Mesendoderm (in vitro differentiated cells): ENCODE measurements around the gene B9D2.

Source experiments
- DNase-seq: peaks from one replicate; pipeline ENCODE4 v3.0.0; 2013
- H2AK5ac ChIP-seq: 2 replicates; pipeline ENCODE4 v1.6.1; 2013; ENCODE audit warnings: low read length, inconsistent platforms
- H2BK120ac ChIP-seq: 2 replicates; pipeline ENCODE4 v1.6.1; 2013; ENCODE audit warnings: low read depth, mild to moderate bottlenecking, low read length, moderate library complexity, mixed read lengths
- H2BK15ac ChIP-seq: replicated peaks from 2 replicates; pipeline ENCODE4 v1.6.1; 2013; ENCODE audit warnings: low read depth, mild to moderate bottlenecking, moderate library complexity
- H2BK5ac ChIP-seq: 2 replicates; pipeline ENCODE4 v1.6.1; 2013; ENCODE audit warnings: low read length, inconsistent platforms
- H3K18ac ChIP-seq: 2 replicates; pipeline ENCODE4 v1.6.1; 2013; ENCODE audit warnings: mild to moderate bottlenecking, low read length, mixed read lengths
- H3K23ac ChIP-seq: one replicate; pipeline ENCODE4 v1.6.1; 2013; ENCODE audit warnings: low read length
- H3K27ac ChIP-seq: 2 replicates; pipeline ENCODE4 v1.5.1; 2013; ENCODE audit warnings: low read depth, mild to moderate bottlenecking, inconsistent platforms, low read length, moderate library complexity
- H3K27me3 ChIP-seq: 2 replicates; pipeline ENCODE4 v1.6.1; 2013; ENCODE audit warnings: low read length, control low read depth, mild to moderate bottlenecking, inconsistent platforms; ENCODE audit not compliant: insufficient read depth, poor library complexity
- H3K36me3 ChIP-seq: 2 replicates; pipeline ENCODE4 v1.6.1; 2013; ENCODE audit warnings: low read length, inconsistent platforms; ENCODE audit not compliant: control insufficient read depth, insufficient read depth
- H3K4ac ChIP-seq: one replicate; pipeline ENCODE4 v1.6.1; 2013; ENCODE audit warnings: low read depth, mild to moderate bottlenecking, low read length, moderate library complexity
- H3K4me1 ChIP-seq: 2 replicates; pipeline ENCODE4 v1.6.1; 2013; ENCODE audit warnings: low read depth, low read length, inconsistent platforms; ENCODE audit not compliant: control insufficient read depth
- H3K4me2 ChIP-seq: 2 replicates; pipeline ENCODE4 v1.6.1; 2013; ENCODE audit warnings: low read length
- H3K4me3 ChIP-seq: 2 replicates; pipeline ENCODE4 v1.5.1; 2013; ENCODE audit warnings: mild to moderate bottlenecking, low read length
- H3K56ac ChIP-seq: one replicate; pipeline ENCODE4 v1.6.1; 2013; ENCODE audit warnings: low read length
- H3K79me1 ChIP-seq: 2 replicates; pipeline ENCODE4 v1.6.1; 2013; ENCODE audit warnings: low read length, inconsistent platforms
- H3K79me2 ChIP-seq: 2 replicates; pipeline ENCODE4 v1.6.1; 2013; ENCODE audit warnings: mild to moderate bottlenecking, low read length; ENCODE audit not compliant: control insufficient read depth, insufficient read depth
- H3K9ac ChIP-seq: 2 replicates; pipeline ENCODE4 v1.6.1; 2013; ENCODE audit warnings: low read length, inconsistent platforms
- H4K5ac ChIP-seq: one replicate; pipeline ENCODE4 v1.6.1; 2013; ENCODE audit warnings: low read length
- H4K8ac ChIP-seq: one replicate; pipeline ENCODE4 v1.6.1; 2013; ENCODE audit warnings: low read depth, mild to moderate bottlenecking, control low read depth, low read length, moderate library complexity
- WGBS: extraction: QIAGEN DNeasy Blood & Tissue Kit; methylation state at CpG from one replicate; pipeline ENCODE4 v1.1.7; 2013; ENCODE audit warnings: low lambda C conversion rate, missing lambda C conversion rate; ENCODE audit not compliant: insufficient coverage; ENCODE audit errors: extremely low coverage; 5-methylcytosine and 5-hydroxymethylcytosine counted together

B9D2 gene

DNA sequence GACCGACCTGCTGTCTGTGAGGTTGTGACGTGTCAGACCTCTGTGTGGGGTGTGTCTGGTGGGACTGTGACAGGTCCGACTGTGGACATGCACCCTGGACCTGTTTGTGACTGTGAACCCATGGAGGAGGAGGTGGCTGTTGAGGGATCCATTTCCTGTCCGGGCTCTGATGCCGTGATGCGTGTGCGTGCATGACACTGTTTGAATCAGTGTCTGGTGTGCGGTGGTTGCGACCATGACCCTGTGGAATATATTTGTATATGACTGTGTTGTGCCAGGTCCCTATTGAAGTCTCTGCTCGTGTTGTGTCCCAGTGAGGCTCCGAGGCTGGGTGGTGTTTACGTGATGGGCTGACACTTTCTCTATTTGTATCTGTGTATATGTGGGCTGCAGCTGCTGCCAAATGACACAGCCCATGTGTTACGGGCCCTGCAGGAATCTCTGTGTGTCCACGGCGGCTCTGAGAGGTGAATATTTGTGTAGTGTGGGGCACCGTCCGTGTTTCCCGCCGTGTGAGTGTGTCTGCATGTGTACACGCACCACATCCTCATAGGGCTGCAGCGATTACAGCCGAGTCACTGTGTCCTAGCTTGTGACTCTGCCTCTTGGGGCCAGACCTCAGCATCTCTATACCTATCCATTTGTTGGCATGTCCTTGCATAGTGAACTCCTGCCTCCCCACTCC, 35.6 kb downstream of the B9D2 start:
- H3K4me1 ChIP-seq: peaks cover 29% of the 10 kb centered on the region
- no peak overlapping the region for H2BK120ac ChIP-seq
- peaks cover 2% of the 10 kb centered on the region for H3K79me1 ChIP-seq
- peak overlapping the region; percentile 60 for H3K18ac ChIP-seq
- peak overlapping the region; percentile 94 for H3K56ac ChIP-seq
- peak overlapping the region; percentile 88 for H2BK5ac ChIP-seq
- no peak overlapping the region for H3K4me2 ChIP-seq
- peaks cover 2% of the 10 kb centered on the region for H3K79me2 ChIP-seq
- H3K4ac ChIP-seq: no peak overlapping the region
- WGBS: no CpG with 5 or more reads among the region's 22 CpGs
- H2BK15ac ChIP-seq: no peak overlapping the region
- peak overlapping the region; percentile 92 for H3K27ac ChIP-seq
- no peak overlapping the region for H3K23ac ChIP-seq
- H4K8ac ChIP-seq: no peak overlapping the region
- H2AK5ac ChIP-seq: peak overlapping the region; percentile 84
- no peak overlapping the region for H4K5ac ChIP-seq
- H3K27me3 ChIP-seq: no peaks in the 10 kb centered on the region
- peak overlapping the region; percentile 56 for H3K9ac ChIP-seq
- DNase-seq: no peak
- H3K4me3 ChIP-seq: no peak overlapping the region
- H3K36me3 ChIP-seq: peaks cover 1% of the 10 kb centered on the region

DNA sequence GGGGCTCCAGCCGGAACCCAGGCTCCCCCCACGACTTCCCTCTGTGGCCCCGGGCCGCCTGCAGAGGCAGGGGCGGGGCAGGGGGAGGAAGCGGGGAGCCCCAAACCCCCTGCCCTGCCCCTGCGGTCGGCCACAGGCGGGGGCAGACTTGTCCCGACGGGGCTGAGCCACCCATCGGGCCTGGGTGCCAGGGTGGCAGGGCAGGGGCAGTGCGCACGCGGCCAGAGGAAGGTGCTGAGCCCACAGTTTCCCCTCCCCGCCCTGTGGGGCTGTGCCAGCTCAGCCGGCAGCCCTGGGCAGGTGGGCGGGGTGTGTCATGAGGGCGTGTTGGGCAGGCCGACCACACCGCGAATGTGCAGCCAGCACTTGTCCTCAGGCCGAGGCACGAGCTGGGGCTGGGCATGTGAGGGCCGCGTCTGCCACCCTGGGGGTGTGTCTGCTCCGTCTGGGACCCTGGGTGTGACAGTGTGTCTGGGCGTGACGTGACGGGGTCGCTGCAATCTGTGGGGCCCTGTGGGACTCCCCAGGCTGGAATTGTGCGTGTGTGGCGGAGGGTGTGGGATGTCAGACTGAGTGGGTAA, 36.3 kb downstream of the B9D2 start:
- H3K4me1 ChIP-seq: peaks cover 35% of the 10 kb centered on the region
- H3K9ac ChIP-seq: peak overlapping the region; percentile 72
- H4K5ac ChIP-seq: no peak overlapping the region
- no peak for DNase-seq
- peak overlapping the region; percentile 92 for H3K27ac ChIP-seq
- peaks cover 2% of the 10 kb centered on the region for H3K79me2 ChIP-seq
- H4K8ac ChIP-seq: no peak overlapping the region
- no CpG with 5 or more reads among the region's 33 CpGs for WGBS
- peaks cover 2% of the 10 kb centered on the region for H3K79me1 ChIP-seq
- peak overlapping the region; percentile 39 for H2BK120ac ChIP-seq
- H2BK15ac ChIP-seq: no peak overlapping the region
- peak overlapping the region; percentile 94 for H3K56ac ChIP-seq
- peak overlapping the region; percentile 16 for H3K23ac ChIP-seq
- peaks cover 1% of the 10 kb centered on the region for H3K36me3 ChIP-seq
- H3K4me3 ChIP-seq: no peak overlapping the region
- H3K18ac ChIP-seq: peak overlapping the region; percentile 60
- H2BK5ac ChIP-seq: peak overlapping the region; percentile 99
- H3K4ac ChIP-seq: peak overlapping the region; percentile 84
- H3K27me3 ChIP-seq: no peaks in the 10 kb centered on the region
- no peak overlapping the region for H3K4me2 ChIP-seq
- H2AK5ac ChIP-seq: peak overlapping the region; percentile 84

DNA sequence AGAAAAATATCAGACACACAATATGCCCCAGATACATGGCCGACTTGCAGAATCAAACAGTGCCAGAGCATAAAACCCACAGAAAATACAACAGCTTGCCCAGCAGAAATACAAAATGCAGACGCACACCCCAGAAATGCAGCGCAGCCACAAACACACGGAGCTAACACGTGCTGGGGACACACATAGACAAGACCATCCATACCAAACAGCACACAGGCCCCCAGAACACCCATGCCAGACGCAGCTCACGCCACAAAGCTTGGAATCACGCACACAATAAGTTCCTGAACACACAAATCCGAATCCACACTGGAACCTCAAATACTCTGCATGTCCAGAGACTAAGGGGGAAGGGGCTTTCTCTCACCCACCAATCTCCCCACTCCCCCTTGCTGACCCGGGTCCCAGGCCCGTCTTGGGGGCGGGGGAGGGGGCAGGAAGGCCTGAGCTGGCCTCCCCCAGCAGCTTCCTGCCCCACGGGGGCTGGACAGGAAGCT, 36.8 kb downstream of the B9D2 start:
- DNase-seq: no peak
- H3K27me3 ChIP-seq: no peaks in the 10 kb centered on the region
- H3K4me3 ChIP-seq: no peak overlapping the region
- peak overlapping the region; percentile 60 for H3K18ac ChIP-seq
- no CpG with 5 or more reads among the region's 13 CpGs for WGBS
- peak overlapping the region; percentile 94 for H3K56ac ChIP-seq
- peaks cover 2% of the 10 kb centered on the region for H3K79me2 ChIP-seq
- no peak overlapping the region for H4K8ac ChIP-seq
- peak overlapping the region; percentile 77 for H4K5ac ChIP-seq
- peaks cover 2% of the 10 kb centered on the region for H3K79me1 ChIP-seq
- H3K4me1 ChIP-seq: peaks cover 37% of the 10 kb centered on the region
- peak overlapping the region; percentile 84 for H3K4ac ChIP-seq
- peak overlapping the region; percentile 99 for H3K23ac ChIP-seq
- peak overlapping the region; percentile 39 for H2BK120ac ChIP-seq
- H3K27ac ChIP-seq: peak overlapping the region; percentile 92
- H2AK5ac ChIP-seq: peak overlapping the region; percentile 99
- no peak overlapping the region for H2BK15ac ChIP-seq
- H3K9ac ChIP-seq: peak overlapping the region; percentile 72
- peak overlapping the region; percentile 99 for H2BK5ac ChIP-seq
- H3K4me2 ChIP-seq: peak overlapping the region; percentile 15
- H3K36me3 ChIP-seq: peaks cover 1% of the 10 kb centered on the region

DNA sequence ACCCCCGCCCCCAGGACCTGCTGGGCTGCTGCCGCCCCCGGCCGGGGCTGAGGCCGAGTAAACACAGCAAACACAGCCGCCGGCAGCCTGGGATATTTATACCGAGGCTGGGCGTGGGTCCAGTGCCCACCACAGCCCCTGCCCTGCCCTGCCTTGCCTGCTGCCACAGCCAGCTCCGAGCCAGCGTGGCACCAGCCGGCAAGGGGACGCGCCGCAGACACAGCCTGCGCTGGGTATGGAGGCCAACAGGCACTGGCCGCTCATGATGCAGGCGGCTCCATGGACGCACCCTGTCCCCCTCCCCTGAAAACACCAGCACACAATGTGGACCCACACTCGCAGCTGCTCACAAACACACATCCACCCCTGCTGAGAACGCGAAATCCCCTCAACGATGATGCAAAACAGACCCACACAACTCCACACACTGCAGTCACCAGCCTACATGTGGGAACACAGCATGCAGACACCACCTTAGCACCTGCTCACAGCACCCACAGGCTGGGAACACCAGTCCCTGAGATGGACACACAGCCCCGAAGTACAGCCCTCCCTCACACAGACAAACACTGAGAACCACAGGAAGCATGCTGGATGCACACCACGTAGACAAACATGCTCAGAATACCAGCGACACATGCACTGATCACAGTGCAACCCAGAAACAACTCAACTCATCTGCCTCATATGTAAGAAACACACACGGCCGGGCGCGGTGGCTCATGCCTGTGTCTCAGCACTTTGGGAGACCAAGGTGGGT, 37.8 kb downstream of the B9D2 start:
- H3K79me1 ChIP-seq: peaks cover 2% of the 10 kb centered on the region
- H3K27ac ChIP-seq: peak overlapping the region; percentile 99

DNA sequence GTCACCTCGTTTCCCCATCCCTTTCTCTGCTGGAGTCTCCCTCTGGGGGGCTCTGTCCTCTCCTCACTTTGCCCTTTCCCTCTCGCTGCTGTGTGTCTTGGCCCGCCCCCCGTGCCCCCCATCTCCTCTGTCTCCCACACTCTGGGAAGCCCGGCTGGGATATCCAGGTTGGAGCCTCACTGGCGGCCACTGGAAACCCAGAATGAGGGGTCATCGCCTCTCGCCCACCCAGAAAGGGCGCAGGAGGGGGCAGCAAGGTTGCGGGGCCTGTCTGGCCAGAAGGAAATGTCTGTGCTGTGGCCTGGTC, 38.4 kb downstream of the B9D2 start:
- Histone ChIP-seq H3K36me3 (peaks cover 1% of the 10 kb centered on the region), H3K4me1 (peaks cover 39% of the 10 kb centered on the region), H3K79me2 (peaks cover 2% of the 10 kb centered on the region), H3K4ac (peak overlapping the region; percentile 92), H2AK5ac (peak overlapping the region; percentile 57), H3K4me3 (no peak overlapping the region), H3K9ac (peak overlapping the region; percentile 70), H3K27ac (peak overlapping the region; percentile 99), H3K4me2 (peak overlapping the region; percentile 39), H2BK5ac (peak overlapping the region; percentile 100), H4K5ac (no peak overlapping the region), H3K79me1 (peaks cover 2% of the 10 kb centered on the region), H3K56ac (peak overlapping the region; percentile 95), H2BK120ac (peak overlapping the region; percentile 86), H2BK15ac (no peak overlapping the region), H4K8ac (peak overlapping the region; percentile 30), H3K23ac (no peak overlapping the region), H3K27me3 (no peaks in the 10 kb centered on the region), H3K18ac (peak overlapping the region; percentile 86)
- WGBS: no CpG with 5 or more reads among the region's 10 CpGs
- no peak for DNase-seq

More for the DNA sequence above, 37.8 kb downstream of the B9D2 start:
- Histone ChIP-seq H3K9ac (peak overlapping the region; percentile 70), H2BK5ac (peak overlapping the region; percentile 100), H3K27me3 (no peaks in the 10 kb centered on the region), H3K56ac (peak overlapping the region; percentile 95), H3K4ac (peak overlapping the region; percentile 92), H3K23ac (peak overlapping the region; percentile 66), H3K4me2 (peak overlapping the region; percentile 39), H3K4me1 (peaks cover 38% of the 10 kb centered on the region), H3K79me2 (peaks cover 2% of the 10 kb centered on the region), H3K36me3 (peaks cover 1% of the 10 kb centered on the region), H3K18ac (peak overlapping the region; percentile 86), H3K4me3 (no peak overlapping the region), H2BK120ac (peak overlapping the region; percentile 86), H4K8ac (no peak overlapping the region), H2AK5ac (peak overlapping the region; percentile 99), H4K5ac (peak overlapping the region; percentile 96), H2BK15ac (no peak overlapping the region)
- no peak for DNase-seq
- WGBS: no CpG with 5 or more reads among the region's 30 CpGs
